ENCODE results near the gene POLR1E. TPM values are rescaled to one million over a fixed set of nuclear protein-coding genes. Genes with fewer than 3 reads are reported as not detected.

POLR1E gene
- total and polyA plus RNA-seq, 9 of the 15 experiments (the other 6 are each of a cell fraction or from before 2014, with no cell fraction given): 18.9 to 102 (median 74.4) TPM

GRCh38 chr9:37534901-37535300 lies 49.2 kb downstream of the POLR1E start:
- no peak overlapping the region for H3K27ac ChIP-seq (ENCODE audit: extremely low read depth, low read depth, low read length)
- 0 out of 2 replicates have a peak, but pooled peaks cover 6% of the 10 kb centered on the region for H4K20me1 ChIP-seq (replicated peaks; ENCODE audit: control insufficient read depth, insufficient read depth, low read length)
- ChIA-PET CTCF (ENCODE audit: low intra/inter-chr PET ratio) (no interaction called here), POLR2A (interaction anchor here (0.7 to 1.5 kb wide), 3 partner anchors 15 to 176 kb away, joined by 3 read pairs; no protein-coding TSS in a partner anchor)
- peaks cover 27% of the 10 kb centered on the region; the same call in 2 of the 3 replicates for H3K36me3 ChIP-seq (ENCODE audit: control insufficient read depth, insufficient read depth, low read length)
- no peaks in the 10 kb centered on the region for H3K9me1 ChIP-seq (ENCODE audit: control insufficient read depth, insufficient read depth, low read length)
- H3K79me2 ChIP-seq (ENCODE audit: control insufficient read depth, insufficient read depth, low read length): no peaks in the 10 kb centered on the region
- H3K9ac ChIP-seq (ENCODE audit: insufficient read depth in 1 of 2, low read depth in 2 of 2, low read length in 2 of 2): no peak overlapping the region
- TF ChIP-seq HDAC8 (tag; IDR thresholded peaks at IDR 0.05) (no peak), NFRKB (IDR thresholded peaks at IDR 0.05; ENCODE audit: low read depth) (no peak), CREBBP (IDR thresholded peaks at IDR 0.05; ENCODE audit: low read depth, low read length) (no peak), CGGBP1 (CRISPR knock-in tag; IDR thresholded peaks at IDR 0.05) (no peak), ZNF699 (CRISPR knock-in tag; IDR thresholded peaks at IDR 0.05; ENCODE audit: insufficient replicate concordance) (no peak), TAF7 (tag; IDR thresholded peaks at IDR 0.05) (no peak), GTF2A2 (tag; IDR thresholded peaks at IDR 0.05) (no peak), ZNF695 (CRISPR knock-in tag; IDR thresholded peaks at IDR 0.05) (no peak), THRB (CRISPR knock-in tag; conservative IDR thresholded peaks at IDR 0.05) (no peak), HBP1 (CRISPR knock-in tag; IDR thresholded peaks at IDR 0.05) (no peak), IFI16 (CRISPR knock-in tag; IDR thresholded peaks at IDR 0.05) (no peak), RBM17 (IDR thresholded peaks at IDR 0.05; ENCODE audit: borderline replicate concordance, low read depth, low read length) (no peak), MAFK (IDR thresholded peaks at IDR 0.05; ENCODE audit: low read length) (no peak)
- in situ Hi-C loops (cut with MboI): no loop called here
- H3K9me3 ChIP-seq (replicated peaks; ENCODE audit: control insufficient read depth, insufficient read depth, low read depth, low read length): no peaks in the 10 kb centered on the region
- ATAC-seq (no peak; the same call in 2 of the 3 replicates), FAIRE-seq (no peak), DNase-seq (ENCODE audit: extremely low read depth in 1 of 4, low spot score in 3 of 4) (no peak)
- no peaks in the 10 kb centered on the region for H3K27me3 ChIP-seq (ENCODE audit: control insufficient read depth in 2 of 2, insufficient read depth in 2 of 2, low read length in 2 of 2)
- no TSS peak for BruUV-seq (replicated peaks)
- no peaks in the 10 kb centered on the region for H3K4me1 ChIP-seq (replicated peaks in 1 of 2; ENCODE audit: control insufficient read depth in 2 of 2, insufficient read depth in 2 of 2, low read length in 2 of 2)
- WGBS (ENCODE audit: insufficient coverage, low coverage, missing lambda C conversion rate): 52% methylated on average over 10 of the region's 10 CpGs
- H2AFZ ChIP-seq (ENCODE audit: low read depth, low read length): no peak overlapping the region
- intact Hi-C loops (cut with micrococcal nuclease): no loop called here
- H3K4me2 ChIP-seq (ENCODE audit: insufficient read depth, low read length): no peak overlapping the region
- no peak overlapping the region for H3K4me3 ChIP-seq

Measured in K562 (cell line).